NCI-H2081 (cell line): ENCODE results near the gene LRRC47.

Experiments used
- DNase-seq, 2 experiments: peaks; one replicate each; lab custom pipeline; 2025; lab: John Stamatoyannopoulos, UW

Gene LRRC47

GRCh38 chr1:3786468-3787348, 9.6 kb downstream of the LRRC47 start:
- no peak for DNase-seq

GRCh38 chr1:3785456-3786157, 10.7 kb downstream of the LRRC47 start:
- DNase-seq: no peak

- no peak for DNase-seq
Measured at GRCh38 chr1:3785045-3785444, 11.3 kb downstream of the LRRC47 start.

- DNase-seq: no peak
Measured at GRCh38 chr1:3783651-3784474, 12.4 kb downstream of the LRRC47 start.

GRCh38 chr1:3780901-3781300, 15.4 kb downstream of the LRRC47 start:
- no peak for DNase-seq

GRCh38 chr1:3779912-3780416, 16.3 kb downstream of the LRRC47 start:
- no peak for DNase-seq

GRCh38 chr1:3779265-3779911, 16.9 kb downstream of the LRRC47 start:
- DNase-seq: no peak

- DNase-seq: no peak
Measured at GRCh38 chr1:3778590-3779264, 17.6 kb downstream of the LRRC47 start.

- no peak for DNase-seq
Measured at GRCh38 chr1:3777647-3778589, 18.4 kb downstream of the LRRC47 start.

- DNase-seq: no peak
Measured at GRCh38 chr1:3777078-3777547, 19.2 kb downstream of the LRRC47 start.

- peak in 1 of 2 experiments; percentile 30 for DNase-seq
Measured at GRCh38 chr1:3776231-3776961, 19.9 kb downstream of the LRRC47 start.

GRCh38 chr1:3775490-3776230, 20.6 kb downstream of the LRRC47 start:
- DNase-seq: peak; percentile 54 to 77

GRCh38 chr1:3774946-3775489, 21.3 kb downstream of the LRRC47 start:
- DNase-seq: no peak

GRCh38 chr1:3774276-3774945, 21.9 kb downstream of the LRRC47 start:
- no peak for DNase-seq

- DNase-seq: no peak
Measured at GRCh38 chr1:3773572-3774275, 22.6 kb downstream of the LRRC47 start.

- DNase-seq: no peak
Measured at GRCh38 chr1:3772715-3773571, 23.4 kb downstream of the LRRC47 start, which contains the start of gene SMIM1. Gene SMIM1, plus strand, starts transcription at chr1:3772749. Its CDS starts 2,625 bp downstream, at chr1:3775374.
